GM12872 (cell line): ENCODE results near the gene MAGIX.

ENCODE experiments used
- TF ChIP-seq, protein P1 (sequence below): IDR thresholded peaks from 3 replicates; pipeline ENCODE4 v1.5.1; 2011; ENCODE audit warnings: low read depth, mild to moderate bottlenecking, low read length, moderate library complexity; ENCODE audit not compliant: insufficient read depth

The MAGIX gene

DNA sequence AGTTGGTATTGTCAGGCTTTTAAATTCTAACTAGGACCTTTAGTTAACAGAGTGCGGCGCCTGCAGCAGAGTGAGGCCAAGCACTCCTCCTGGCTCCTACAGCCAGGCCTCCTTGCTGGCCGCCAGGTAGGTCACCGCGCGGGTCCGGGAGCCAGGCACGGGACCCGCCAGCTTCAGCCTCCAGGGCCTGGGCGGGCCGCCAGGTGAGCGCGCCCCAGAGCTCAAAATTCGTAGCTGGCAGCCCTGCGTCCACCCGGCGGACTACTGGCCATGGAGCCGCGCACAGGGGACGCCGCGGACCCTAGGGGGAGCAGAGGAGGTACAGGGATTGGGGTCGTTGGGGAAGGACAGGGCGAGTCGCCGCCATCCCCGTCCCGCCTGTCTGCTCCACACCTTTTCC, at the start of gene MAGIX:
Gene MAGIX (plus strand): TSS at position 139 of the 400 bp plus-strand sequence. CDS start 132 bp downstream, at position 271.
- TF ChIP-seq, protein P1, sequence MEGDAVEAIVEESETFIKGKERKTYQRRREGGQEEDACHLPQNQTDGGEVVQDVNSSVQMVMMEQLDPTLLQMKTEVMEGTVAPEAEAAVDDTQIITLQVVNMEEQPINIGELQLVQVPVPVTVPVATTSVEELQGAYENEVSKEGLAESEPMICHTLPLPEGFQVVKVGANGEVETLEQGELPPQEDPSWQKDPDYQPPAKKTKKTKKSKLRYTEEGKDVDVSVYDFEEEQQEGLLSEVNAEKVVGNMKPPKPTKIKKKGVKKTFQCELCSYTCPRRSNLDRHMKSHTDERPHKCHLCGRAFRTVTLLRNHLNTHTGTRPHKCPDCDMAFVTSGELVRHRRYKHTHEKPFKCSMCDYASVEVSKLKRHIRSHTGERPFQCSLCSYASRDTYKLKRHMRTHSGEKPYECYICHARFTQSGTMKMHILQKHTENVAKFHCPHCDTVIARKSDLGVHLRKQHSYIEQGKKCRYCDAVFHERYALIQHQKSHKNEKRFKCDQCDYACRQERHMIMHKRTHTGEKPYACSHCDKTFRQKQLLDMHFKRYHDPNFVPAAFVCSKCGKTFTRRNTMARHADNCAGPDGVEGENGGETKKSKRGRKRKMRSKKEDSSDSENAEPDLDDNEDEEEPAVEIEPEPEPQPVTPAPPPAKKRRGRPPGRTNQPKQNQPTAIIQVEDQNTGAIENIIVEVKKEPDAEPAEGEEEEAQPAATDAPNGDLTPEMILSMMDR = no peak

DNA sequence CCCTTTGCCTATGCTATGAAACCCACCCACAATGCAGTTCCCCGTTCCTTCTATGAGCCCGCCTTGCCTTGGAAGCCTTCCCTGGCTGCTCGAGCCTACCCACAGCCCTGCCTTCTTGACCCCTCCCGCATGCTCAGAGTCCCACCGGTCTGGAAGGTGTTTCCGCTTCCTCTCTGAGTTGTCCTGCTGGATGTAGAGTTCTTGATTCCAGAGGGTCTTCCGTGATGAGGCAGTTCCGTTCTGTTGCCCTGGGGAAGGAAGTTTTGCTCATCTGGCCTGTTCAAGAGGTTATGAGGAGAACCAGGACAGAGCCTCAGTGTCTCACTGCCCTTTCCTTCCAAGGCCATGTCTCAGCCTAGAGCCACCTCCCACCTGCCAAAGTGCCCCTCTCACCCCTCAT, 46.5 kb upstream of the MAGIX start:
- TF ChIP-seq, protein P1 = no peak

DNA sequence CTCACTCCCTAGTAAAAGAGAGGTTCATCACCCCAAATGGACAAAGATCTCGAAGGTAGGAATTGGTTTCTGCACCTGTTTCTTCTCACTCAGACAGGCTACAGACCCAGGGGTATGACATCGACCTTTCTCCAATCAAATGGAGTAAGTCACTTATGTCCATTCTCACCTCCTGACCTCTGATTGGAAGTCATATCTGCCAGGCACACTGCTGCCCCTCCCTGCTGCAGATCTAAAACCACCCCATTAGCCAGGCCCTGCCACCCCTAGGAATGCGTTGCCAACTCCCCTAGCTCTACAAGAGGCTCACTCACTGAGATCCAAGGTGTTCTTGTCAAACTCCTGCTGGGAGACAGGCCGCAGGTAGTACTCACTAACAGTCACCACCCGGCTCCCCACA, 45.8 kb upstream of the MAGIX start:
- TF ChIP-seq, protein P1 = no peak

DNA sequence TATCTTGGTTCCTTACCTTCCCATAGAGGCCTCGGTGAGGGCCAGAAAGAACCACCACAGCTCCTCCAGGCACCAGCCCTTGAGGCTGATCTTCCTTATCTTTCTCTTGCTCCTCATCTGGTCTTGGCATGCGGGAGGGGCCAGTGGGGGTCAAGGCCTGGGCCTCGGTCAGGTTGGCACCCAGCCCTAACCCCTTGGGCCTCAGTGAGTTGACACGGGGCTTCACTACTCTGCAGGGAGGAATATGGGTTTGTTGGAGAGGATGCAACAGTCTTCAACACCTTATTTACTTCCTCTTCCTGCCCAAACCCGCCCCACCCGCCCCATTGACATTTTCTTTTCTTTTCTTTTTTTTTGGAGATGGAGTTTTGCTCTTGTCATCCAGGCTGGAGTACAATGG, 45.0 kb upstream of the MAGIX start:
- TF ChIP-seq, protein P1 = no peak

DNA sequence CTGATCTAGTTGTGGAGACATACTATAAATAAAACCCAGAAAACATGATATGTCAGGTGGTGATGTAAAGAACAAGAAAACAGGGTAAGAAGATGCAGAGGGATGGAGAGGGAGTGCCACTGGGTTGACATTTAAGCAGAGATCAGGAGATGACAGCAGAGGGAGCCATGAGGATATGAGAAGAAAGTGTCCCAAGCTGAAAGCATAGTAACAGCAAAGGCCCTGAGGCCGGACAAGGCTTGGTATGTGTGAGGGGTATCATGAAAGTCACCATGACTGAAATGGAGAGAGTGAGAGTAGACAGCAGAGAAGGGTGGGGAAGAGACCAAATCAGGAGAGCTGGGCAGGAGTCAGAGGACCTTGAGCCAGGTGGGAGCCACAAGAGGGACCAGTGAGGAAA, 42.5 kb upstream of the MAGIX start:
- TF ChIP-seq, protein P1 = no peak

DNA sequence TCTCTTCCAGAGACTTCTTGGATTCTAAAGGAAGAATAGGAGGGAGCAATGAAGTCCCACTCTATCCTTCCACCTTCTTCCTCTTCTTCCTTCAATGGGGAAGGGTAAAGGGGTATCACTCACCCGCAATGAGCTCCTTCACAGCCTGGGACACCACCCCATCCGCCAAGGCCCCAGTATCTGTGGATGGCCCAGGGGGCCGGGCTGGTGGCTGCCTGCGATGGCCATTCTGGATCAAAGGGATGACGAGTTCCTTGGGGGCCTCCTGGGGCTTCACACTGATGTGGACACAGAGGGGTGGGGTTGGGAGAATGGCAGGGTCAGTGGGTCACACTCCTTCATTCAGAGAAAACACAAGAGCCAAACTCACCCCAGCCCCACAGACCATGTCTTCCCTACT, 40.1 kb upstream of the MAGIX start:
- TF ChIP-seq, protein P1 = no peak

DNA sequence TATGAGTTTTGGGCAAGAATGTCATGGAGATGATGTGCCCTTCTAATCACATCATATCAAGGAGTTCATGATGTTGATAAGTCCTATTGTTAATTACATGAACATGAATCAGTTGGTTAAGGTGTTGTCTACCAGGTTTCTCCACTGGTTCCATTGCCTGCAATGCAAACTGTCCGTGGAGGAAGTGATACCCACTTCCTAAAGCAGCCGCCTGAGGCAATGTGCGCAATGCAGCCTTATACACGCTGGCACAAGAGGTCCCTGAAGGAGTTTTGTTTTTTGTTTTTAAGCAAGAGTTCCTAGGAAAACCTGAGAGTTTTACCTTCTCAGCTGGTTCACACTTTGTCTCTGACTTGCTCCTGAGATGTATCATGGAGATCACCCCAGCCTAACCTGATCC, 33.1 kb upstream of the MAGIX start:
- TF ChIP-seq, protein P1 = 0 out of 3 replicates have a peak, but pooled peaks have one; percentile 9

DNA sequence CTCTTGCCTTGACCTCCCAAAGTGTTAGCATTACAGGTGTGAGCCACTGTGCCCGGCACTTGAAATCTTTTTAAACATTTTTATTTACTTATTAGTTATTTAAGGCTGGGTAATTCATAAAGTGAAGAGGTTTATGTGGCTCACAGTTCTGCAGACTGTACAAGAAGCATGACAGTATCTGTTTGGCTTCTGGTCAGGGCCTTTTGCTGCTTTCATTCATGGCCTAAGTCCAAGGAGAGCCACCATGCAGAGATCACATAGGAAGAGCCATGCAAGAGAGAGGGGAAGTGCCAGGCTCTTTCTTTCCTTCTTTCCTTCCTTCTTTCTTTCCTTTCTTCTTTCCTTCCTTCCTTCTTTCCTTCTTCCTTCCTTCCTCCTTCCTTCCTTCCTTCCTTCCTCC, 28.8 kb upstream of the MAGIX start:
- TF ChIP-seq, protein P1 = no peak
